T-cell (primary cell): ENCODE measurements around the gene SLC43A1. TPM values are rescaled to one million over a fixed set of nuclear protein-coding genes. Genes with fewer than 3 reads are reported as not detected.
A peak's percentile ranks its signal among the peaks of the same experiment; 100 is the strongest.

Experiments
- ATAC-seq, 4 experiments: fragments of 200-7000 bp in 3 of 4; fragments of 150-1000 bp in 1 of 4; cut with Tn5 transposase; replicated peaks in 1 of 4; 1 replicate in 3 of 4; 2 replicates in 1 of 4; pipeline ENCODE4 v1.10.0; 2021; ENCODE audit warnings: moderate library complexity in 3 of 4, mild to moderate bottlenecking in 2 of 4, moderate number of reproducible peaks in 1 of 4
- CTCF ChIA-PET, 2 donors: fragments of 300-600 bp; sonication (Branson Sonifier 250); formaldehyde crosslinking; loops; one replicate each; lab custom pipeline; 2022; ENCODE audit warnings: antibody characterized with exemption in 2 of 2; lab: Charles Lee
- POLR2A ChIA-PET, 2 donors: fragments of 300-600 bp; sonication (Branson Sonifier 250); formaldehyde crosslinking; loops; one replicate each; lab custom pipeline; 2022; ENCODE audit warnings: antibody characterized with exemption in 2 of 2; lab: Charles Lee
- DNase-seq, 35 experiments: peaks; one replicate each; pipeline versions ENCODE4 v3.0.0 to v3.0.0-alpha.2; 2013 to 2023
- H3K27ac ChIP-seq: one replicate; pipeline ENCODE4 v1.5.1; 2013; ENCODE audit warnings: low read length
- H3K27me3 ChIP-seq, 2 experiments: replicated peaks in 1 of 2; 1 replicate in 1 of 2; 2 replicates in 1 of 2; pipeline versions ENCODE4 v1.6.1 to v1.7.0; 2013; ENCODE audit warnings: low read length in 1 of 2, mixed read lengths in 1 of 2; ENCODE audit not compliant: control insufficient read depth in 2 of 2, insufficient read depth in 2 of 2; ENCODE audit errors: extremely low read depth in 1 of 2
- H3K36me3 ChIP-seq, 2 donors: 1 replicate in 1 of 2; 2 replicates in 1 of 2; pipeline versions ENCODE4 v1.6.1 to v1.7.0; 2013; ENCODE audit warnings: low read length in 1 of 2; ENCODE audit not compliant: control insufficient read depth in 2 of 2, insufficient read depth in 1 of 2; ENCODE audit errors: extremely low read depth in 1 of 2
- H3K4me1 ChIP-seq, 2 experiments: 1 replicate in 1 of 2; 2 replicates in 1 of 2; pipeline versions ENCODE4 v1.6.1 to v1.7.0; 2013; ENCODE audit warnings: low read length in 2 of 2, mixed read lengths in 1 of 2; ENCODE audit not compliant: insufficient read depth in 2 of 2, control insufficient read depth in 1 of 2; ENCODE audit errors: extremely low read depth in 1 of 2
- H3K4me3 ChIP-seq, 2 donors: 1 replicate in 1 of 2; 2 replicates in 1 of 2; pipeline versions ENCODE4 v1.5.1 to v1.7.0; 2013; ENCODE audit warnings: mild to moderate bottlenecking in 2 of 2, low read length in 1 of 2, moderate library complexity in 1 of 2; ENCODE audit not compliant: control insufficient read depth in 1 of 2; ENCODE audit errors: extremely low read depth in 1 of 2
- H3K9me3 ChIP-seq: 2 replicates; pipeline ENCODE4 v1.7.0; 2013
- H3K27ac Mint-ChIP-seq, 2 donors: one replicate each; pipeline ENCODE4 v1.8.0; 2020 to 2021; ENCODE audit warnings: mild to moderate bottlenecking in 2 of 2, mixed read lengths in 2 of 2
- H3K27me3 Mint-ChIP-seq, 2 donors: one replicate each; pipeline ENCODE4 v1.8.0; 2021 to 2022; ENCODE audit warnings: mixed read lengths in 2 of 2
- H3K36me3 Mint-ChIP-seq: one replicate; pipeline ENCODE4 v1.8.0; 2021; ENCODE audit warnings: mixed read lengths
- H3K4me1 Mint-ChIP-seq, 3 donors: one replicate each; pipeline ENCODE4 v1.8.0; 2020 to 2022; ENCODE audit warnings: mixed read lengths in 3 of 3, mild to moderate bottlenecking in 1 of 3
- H3K4me3 Mint-ChIP-seq, 3 donors: one replicate each; pipeline ENCODE4 v1.8.0; 2020 to 2022; ENCODE audit warnings: mild to moderate bottlenecking in 3 of 3, mixed read lengths in 3 of 3, moderate library complexity in 3 of 3
- H3K9me3 Mint-ChIP-seq, 3 donors: one replicate each; pipeline ENCODE4 v1.8.0; 2020 to 2022; ENCODE audit warnings: mixed read lengths in 3 of 3
- WGBS: methylation state at CpG from one replicate; pipeline ENCODE4 v1.1.5; 2013; ENCODE audit warnings: missing lambda C conversion rate; ENCODE audit not compliant: insufficient coverage; 5-methylcytosine and 5-hydroxymethylcytosine counted together
- total RNA-seq, 35 experiments: library from RNA in 6 of 35; stranded (reverse) in 6 of 35; fragments of 120-200 nt in 1 of 35; gene quantifications; one replicate each; pipeline versions ENCODE4 v1.2.1 to v1.2.4 and lab custom pipeline; 2013 to 2026

The SLC43A1 gene
- total RNA-seq, 5 donors from 2014 or later (not counting 1 experiment from before 2014, with no cell fraction given): 8.8 to 31.6 (median 25.1) TPM

DNA sequence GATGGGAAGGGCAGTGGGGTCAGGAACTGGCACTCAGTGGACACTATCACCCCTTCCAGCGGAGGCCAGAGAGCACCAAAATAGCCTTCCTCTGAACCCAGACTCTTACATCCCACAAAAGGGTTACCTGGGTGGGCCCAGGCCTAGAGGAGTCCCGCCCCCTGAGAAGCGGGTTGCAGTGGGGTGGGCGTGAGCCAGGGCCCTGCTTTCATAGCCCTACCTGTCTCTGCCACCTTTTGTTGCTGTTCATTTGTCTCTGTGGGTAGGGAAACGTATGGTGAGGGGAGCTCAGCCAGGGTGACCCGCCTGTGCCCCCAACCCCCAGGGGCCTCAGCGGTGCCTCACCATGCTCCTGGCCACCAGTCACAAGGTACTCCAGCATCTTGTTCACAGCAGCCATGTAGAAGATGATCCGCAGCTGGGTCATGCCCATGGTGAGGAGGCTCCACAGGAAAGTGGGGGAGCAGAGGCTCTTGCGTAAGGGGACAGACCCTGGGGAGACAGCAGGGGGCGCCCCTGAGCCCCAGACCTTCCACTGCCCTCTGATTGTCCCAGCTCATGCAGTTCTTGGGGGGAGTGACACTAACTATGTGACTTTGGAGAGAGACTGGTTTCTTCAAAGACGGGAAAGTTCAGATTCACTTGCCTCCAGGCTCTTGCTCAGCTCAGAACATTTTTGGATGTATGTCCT, 24.0 kb downstream of the SLC43A1 start:
- DNase-seq: peak in 19 of 35 experiments; percentile 26 to 66 (median 38)
- H3K9me3 Mint-ChIP-seq: no peaks in the 10 kb centered on the region
- H3K27ac Mint-ChIP-seq: no peak overlapping the region
- POLR2A ChIA-PET: interaction anchor here in 1 of 2 donors (0.7 kb wide), 1 partner anchor 129 kb away, joined by 3 read pairs; no protein-coding TSS in a partner anchor
- H3K36me3 Mint-ChIP-seq: peaks cover 37% of the 10 kb centered on the region
- no peaks in the 10 kb centered on the region for H3K27me3 Mint-ChIP-seq
- CTCF ChIA-PET: interaction anchor here (1.0 to 6.3 kb wide), 7 partner anchors 10 to 153 kb away, joined by 3 to 126 read pairs (median 11); partner anchors contain the start of gene TIMM10 (in 2 of the 2)
- H3K9me3 ChIP-seq: no peaks in the 10 kb centered on the region
- H3K4me3 Mint-ChIP-seq: no peak overlapping the region
- peak in 3 of 4 experiments; percentile 33 to 57 (median 51) for ATAC-seq
- peaks cover 0 to 11% of the 10 kb centered on the region in 2 experiments for H3K27me3 ChIP-seq
- H3K4me1 Mint-ChIP-seq: peaks cover 0 to 3% (median 0%) of the 10 kb centered on the region in 3 donors
- H3K36me3 ChIP-seq: peaks cover 7 to 17% of the 10 kb centered on the region in 2 donors
- H3K4me3 ChIP-seq: no peak overlapping the region
- peaks cover 0 to 3% of the 10 kb centered on the region in 2 experiments for H3K4me1 ChIP-seq
- no peak overlapping the region for H3K27ac ChIP-seq
- WGBS: 87% methylated on average over 7 of the region's 11 CpGs

DNA sequence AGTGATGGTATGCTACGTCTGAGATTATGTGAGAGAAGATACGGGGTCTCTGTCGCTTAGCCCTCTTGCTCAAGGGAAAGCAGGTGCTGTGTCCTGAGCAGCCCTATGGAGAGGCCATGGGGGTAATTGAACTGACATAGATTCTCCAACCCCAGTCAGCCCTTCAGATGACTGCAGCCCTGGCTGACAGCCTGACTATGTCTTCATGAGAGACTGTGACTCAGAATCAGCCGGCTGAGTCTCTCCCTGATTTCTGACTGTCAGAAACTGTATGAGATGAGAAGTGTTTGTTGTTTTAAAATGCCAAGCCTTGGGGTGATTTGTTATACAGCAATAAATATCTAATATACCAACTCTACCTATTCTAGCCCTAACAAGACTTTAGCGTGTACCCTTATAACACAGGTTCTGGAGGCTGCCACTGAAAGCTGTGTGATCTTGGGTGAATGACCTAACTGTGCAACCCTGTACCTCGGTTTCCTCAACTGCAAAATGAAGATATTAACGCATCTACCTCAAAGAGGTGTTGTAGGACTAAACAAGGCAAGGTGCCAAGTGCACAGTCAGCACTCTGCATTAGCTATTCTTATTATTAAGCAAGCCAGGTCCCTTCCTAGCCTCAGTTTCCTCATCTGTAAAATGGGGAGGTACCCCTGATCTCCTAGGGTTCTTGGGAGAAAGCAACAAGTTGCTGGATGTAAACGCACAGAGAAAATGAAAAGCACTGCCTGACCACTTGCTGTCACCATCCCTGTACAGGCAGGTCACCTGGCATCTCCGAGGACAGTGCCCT, 24.9 kb downstream of the SLC43A1 start:
- Histone ChIP-seq H3K4me3 (no peak overlapping the region), H3K36me3 (peaks cover 6 to 19% of the 10 kb centered on the region in 2 donors), H3K4me1 (peaks cover 0 to 3% of the 10 kb centered on the region in 2 experiments), H3K27ac (no peak overlapping the region), H3K27me3 (peaks cover 0 to 15% of the 10 kb centered on the region in 2 experiments), H3K9me3 (no peaks in the 10 kb centered on the region)
- H3K36me3 Mint-ChIP-seq: peaks cover 41% of the 10 kb centered on the region
- H3K9me3 Mint-ChIP-seq: no peaks in the 10 kb centered on the region
- peaks cover 3% of the 10 kb centered on the region in 2 donors for H3K27me3 Mint-ChIP-seq
- no peak for DNase-seq
- no peak overlapping the region for H3K4me3 Mint-ChIP-seq
- CTCF ChIA-PET: interaction anchor here (1.0 to 6.3 kb wide), 6 partner anchors 11 to 153 kb away, joined by 3 to 126 read pairs (median 18); partner anchors contain the start of gene TIMM10 (in 2 of the 2)
- POLR2A ChIA-PET: no interaction called here
- no peak overlapping the region for H3K27ac Mint-ChIP-seq
- no peak for ATAC-seq
- 92% methylated on average over 4 of the region's 9 CpGs for WGBS
- H3K4me1 Mint-ChIP-seq: peaks cover 0 to 3% (median 0%) of the 10 kb centered on the region in 3 donors

DNA sequence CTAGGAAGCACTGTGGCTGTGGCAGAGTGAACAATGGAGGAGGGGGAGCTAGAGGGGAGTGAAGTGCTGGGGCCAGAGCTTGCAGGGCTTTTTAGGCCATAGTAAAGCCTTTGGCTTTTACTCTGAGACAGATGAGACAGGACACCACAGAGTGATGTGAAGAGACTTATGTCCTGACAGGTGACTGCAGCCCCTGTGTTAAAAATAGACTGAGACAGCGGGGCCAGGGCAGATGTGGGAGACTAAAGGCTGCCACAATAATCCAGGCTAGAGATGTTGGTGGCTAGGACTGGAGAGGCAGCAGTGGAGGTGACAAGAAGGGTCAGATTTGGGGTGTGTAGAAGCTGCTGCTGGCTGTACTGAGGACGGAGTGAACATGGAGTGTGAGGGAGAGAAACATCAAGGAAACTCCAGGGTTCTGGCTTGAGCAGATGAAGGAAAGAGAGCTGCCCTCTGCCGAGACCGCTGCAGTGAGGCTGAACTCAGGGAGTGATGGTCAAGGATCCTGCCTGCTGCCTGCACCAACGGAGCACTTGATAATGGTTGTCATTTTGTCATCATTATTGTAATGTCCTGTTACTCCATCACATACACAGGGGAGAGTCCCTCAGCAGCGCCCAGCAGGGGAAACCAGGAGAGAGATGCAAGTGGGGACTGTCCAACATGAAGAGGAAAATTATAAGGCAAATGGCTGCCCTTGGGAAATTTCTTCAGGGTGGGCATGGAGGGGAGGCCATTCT, 27.4 kb downstream of the SLC43A1 start:
- ChIA-PET POLR2A (no interaction called here), CTCF (interaction anchor here in 1 of 2 donors (0.6 kb wide), 1 partner anchor 31 kb away, joined by 3 read pairs; no protein-coding TSS in a partner anchor)
- Mint-ChIP-seq H3K27ac (no peak overlapping the region), H3K9me3 (no peaks in the 10 kb centered on the region), H3K4me3 (no peak overlapping the region), H3K27me3 (peaks cover 9 to 18% of the 10 kb centered on the region in 2 donors), H3K4me1 (peaks cover 0 to 6% (median 5%) of the 10 kb centered on the region in 3 donors), H3K36me3 (peaks cover 54% of the 10 kb centered on the region)
- 100% methylated on average over 2 of the region's 6 CpGs for WGBS
- no peak for ATAC-seq
- Histone ChIP-seq H3K9me3 (no peaks in the 10 kb centered on the region), H3K36me3 (peaks cover 6 to 28% of the 10 kb centered on the region in 2 donors), H3K4me1 (peaks cover 2 to 7% of the 10 kb centered on the region in 2 experiments), H3K4me3 (no peak overlapping the region), H3K27me3 (peaks cover 0 to 37% of the 10 kb centered on the region in 2 experiments), H3K27ac (no peak overlapping the region)
- no peak for DNase-seq

DNA sequence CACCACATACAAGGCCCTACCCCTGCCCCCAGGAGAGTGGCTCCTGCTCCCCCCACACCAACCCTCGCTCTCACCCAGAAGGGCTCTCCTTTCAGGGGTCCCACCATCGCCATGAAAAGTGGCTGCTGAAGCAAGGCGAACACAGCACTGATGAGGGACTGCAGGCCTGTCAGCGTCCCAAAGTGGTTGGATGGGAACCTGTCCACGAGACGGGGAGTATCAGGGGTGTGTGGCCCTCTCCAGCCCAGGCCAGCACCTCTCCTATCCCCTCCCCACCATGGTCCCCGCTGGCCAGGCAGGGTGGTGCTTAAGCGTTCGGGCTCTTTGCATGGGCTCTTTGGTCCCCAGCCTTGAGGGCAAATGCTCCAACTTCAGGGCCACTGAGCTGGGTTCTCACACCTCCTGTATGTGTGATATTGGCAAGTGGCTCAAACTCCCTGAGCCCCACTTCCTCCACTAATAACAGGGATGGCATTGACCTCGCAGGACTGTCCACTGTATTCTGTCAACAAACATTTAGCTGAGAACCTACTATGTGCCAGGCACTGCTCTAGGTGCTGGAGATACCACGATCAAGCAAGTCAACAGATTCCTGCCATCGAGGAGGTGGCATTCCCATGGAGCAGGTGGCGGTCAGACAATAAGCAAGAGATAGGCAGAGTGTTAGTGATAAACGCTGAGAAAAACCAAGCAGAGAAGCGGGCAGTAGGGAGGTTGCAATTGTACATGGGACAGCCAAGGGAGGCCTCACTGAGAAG, 28.3 kb downstream of the SLC43A1 start:
- 96% methylated on average over 10 of the region's 15 CpGs for WGBS
- Mint-ChIP-seq H3K27ac (no peak overlapping the region), H3K27me3 (peaks cover 9 to 18% of the 10 kb centered on the region in 2 donors), H3K4me3 (no peak overlapping the region), H3K4me1 (peaks cover 0 to 6% (median 6%) of the 10 kb centered on the region in 3 donors), H3K36me3 (peaks cover 54% of the 10 kb centered on the region), H3K9me3 (no peaks in the 10 kb centered on the region)
- no peak overlapping the region for H3K27ac ChIP-seq
- ATAC-seq (no peak), DNase-seq (no peak)
- peaks cover 0 to 46% of the 10 kb centered on the region in 2 experiments for H3K27me3 ChIP-seq
- H3K4me3 ChIP-seq: no peak overlapping the region
- no peaks in the 10 kb centered on the region for H3K9me3 ChIP-seq
- peaks cover 2 to 16% of the 10 kb centered on the region in 2 experiments for H3K4me1 ChIP-seq
- POLR2A ChIA-PET: no interaction called here
- H3K36me3 ChIP-seq: peaks cover 6 to 28% of the 10 kb centered on the region in 2 donors
- CTCF ChIA-PET: interaction anchor here in 1 of 2 donors (0.7 kb wide), 1 partner anchor 140 kb away, joined by 3 read pairs; no protein-coding TSS in a partner anchor

DNA sequence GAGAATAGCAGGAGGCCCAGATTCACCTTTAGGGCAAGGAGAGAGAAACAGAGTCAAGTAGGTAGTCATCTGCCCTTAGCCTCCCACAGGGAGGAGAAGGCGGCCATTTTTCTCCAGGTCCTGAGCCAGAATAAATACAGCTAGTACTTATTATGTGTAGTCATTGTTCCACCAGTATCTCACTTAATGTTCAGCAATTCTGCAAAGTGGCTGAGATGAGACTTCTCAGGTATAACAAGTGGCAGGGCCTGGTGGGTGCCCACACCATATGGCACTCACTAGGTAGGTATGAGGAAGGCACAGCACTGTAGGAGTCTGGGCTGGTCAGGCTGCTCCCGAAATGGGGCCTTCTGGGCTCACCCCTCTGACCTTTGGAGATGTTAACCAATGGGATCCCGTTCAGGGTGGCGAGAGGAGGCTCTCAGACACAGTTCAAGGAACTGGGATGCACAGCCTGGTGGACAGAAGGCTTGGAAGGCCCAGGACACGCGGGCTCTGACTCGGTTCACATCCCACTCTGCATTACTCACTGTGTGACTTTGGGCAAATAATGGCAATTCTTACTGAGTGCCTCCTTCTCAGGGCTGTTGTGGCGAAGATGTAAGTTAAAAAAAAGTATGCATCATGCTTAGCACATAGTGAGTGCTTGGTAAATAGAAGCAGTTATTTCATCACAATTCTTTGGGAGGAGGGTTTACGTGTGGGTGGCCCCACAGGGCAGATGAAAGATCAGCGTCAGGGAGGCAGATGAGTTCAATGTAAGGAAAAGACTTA, 30.1 kb downstream of the SLC43A1 start:
- Histone ChIP-seq H3K9me3 (no peaks in the 10 kb centered on the region), H3K27me3 (peaks cover 0 to 43% of the 10 kb centered on the region in 2 experiments), H3K36me3 (peaks cover 6 to 22% of the 10 kb centered on the region in 2 donors), H3K4me3 (no peak overlapping the region), H3K27ac (no peak overlapping the region), H3K4me1 (peaks cover 2 to 20% of the 10 kb centered on the region in 2 experiments)
- ATAC-seq (no peak), DNase-seq (no peak)
- ChIA-PET POLR2A (no interaction called here), CTCF (interaction anchor here (0.7 to 2.6 kb wide), 5 partner anchors 8 to 1039 kb away, joined by 3 to 27 read pairs (median 14); no protein-coding TSS in a partner anchor)
- H3K9me3 Mint-ChIP-seq: no peaks in the 10 kb centered on the region
- peaks cover 46% of the 10 kb centered on the region for H3K36me3 Mint-ChIP-seq
- 84% methylated on average over 4 of the region's 10 CpGs for WGBS
- H3K27ac Mint-ChIP-seq: peak overlapping the region in 1 of 2 donors; percentile 1
- peaks cover 12 to 23% of the 10 kb centered on the region in 2 donors for H3K27me3 Mint-ChIP-seq
- H3K4me3 Mint-ChIP-seq: no peak overlapping the region
- H3K4me1 Mint-ChIP-seq: peaks cover 1 to 11% (median 8%) of the 10 kb centered on the region in 3 donors
